GM23248 (cell line): ENCODE data around the gene KLHDC4. TPM values are rescaled to one million over a fixed set of nuclear protein-coding genes. Genes with fewer than 3 reads are reported as not detected.
"Not testable (repeated sequence)": the region's sequence is repeated elsewhere in the genome, so short reads cannot be mapped to it uniquely, and the experiment has no call there.

Source experiments
- DNase-seq: peaks from one replicate; pipeline ENCODE4 v3.0.0-alpha.2; 2015
- H2AFZ ChIP-seq: fragments of 200-600 bp; sonication (generic); 2 replicates; pipeline ENCODE4 v1.6.1; 2016; ENCODE audit warnings: antibody characterized with exemption
- H3F3A ChIP-seq: fragments of 200-600 bp; sonication (generic); 2 replicates; pipeline ENCODE4 v1.6.1; 2016; ENCODE audit warnings: mild to moderate bottlenecking, antibody characterized with exemption, mixed run types; ENCODE audit not compliant: insufficient read depth
- H3K27ac ChIP-seq: fragments of 200-600 bp; sonication (generic); 2 replicates; pipeline ENCODE4 v1.5.1; 2016; ENCODE audit warnings: mild to moderate bottlenecking
- H3K27me3 ChIP-seq: fragments of 200-600 bp; sonication (generic); replicated peaks from 2 replicates; pipeline ENCODE4 v1.6.1; 2016; ENCODE audit warnings: mild to moderate bottlenecking; ENCODE audit not compliant: insufficient read depth
- H3K36me3 ChIP-seq: fragments of 200-600 bp; sonication (generic); 2 replicates; pipeline ENCODE4 v1.6.1; 2016; ENCODE audit warnings: low read depth, mild to moderate bottlenecking
- H3K4me1 ChIP-seq: fragments of 200-600 bp; sonication (generic); 2 replicates; pipeline ENCODE4 v1.6.1; 2016; ENCODE audit warnings: mild to moderate bottlenecking; ENCODE audit not compliant: insufficient read depth
- H3K4me2 ChIP-seq: fragments of 200-600 bp; sonication (generic); one replicate; pipeline ENCODE4 v1.6.1; 2016; ENCODE audit warnings: mild to moderate bottlenecking; ENCODE audit not compliant: unreplicated experiment
- H3K4me3 ChIP-seq: fragments of 200-600 bp; sonication (generic); 2 replicates; pipeline ENCODE4 v1.5.1; 2016; ENCODE audit warnings: mild to moderate bottlenecking
- H3K79me2 ChIP-seq: fragments of 200-600 bp; sonication (generic); 2 replicates; pipeline ENCODE4 v1.6.1; 2016; ENCODE audit warnings: mild to moderate bottlenecking; ENCODE audit not compliant: insufficient read depth
- H3K9ac ChIP-seq: fragments of 200-600 bp; sonication (generic); 2 replicates; pipeline ENCODE4 v1.6.1; 2016; ENCODE audit warnings: mild to moderate bottlenecking
- H3K9me2 ChIP-seq: fragments of 200-600 bp; sonication (generic); 2 replicates; pipeline ENCODE4 v1.6.1; 2016; ENCODE audit warnings: mixed run types, mild to moderate bottlenecking, moderate library complexity; ENCODE audit not compliant: insufficient read depth
- H3K9me3 ChIP-seq: fragments of 200-600 bp; sonication (generic); one replicate; pipeline ENCODE4 v1.6.1; 2017; ENCODE audit warnings: low read depth
- H4K20me1 ChIP-seq: fragments of 200-600 bp; sonication (generic); 2 replicates; pipeline ENCODE4 v1.6.0; 2016; ENCODE audit not compliant: insufficient read depth
- EZH2 ChIP-seq: fragments of 200-600 bp; sonication (generic); IDR thresholded peaks from 2 replicates; pipeline ENCODE4 v1.6.1; 2018; ENCODE audit warnings: antibody characterized with exemption, mild to moderate bottlenecking; ENCODE audit not compliant: insufficient read depth, poor library complexity, severe bottlenecking
- EZH2phosphoT487 ChIP-seq: fragments of 200-600 bp; sonication (generic); IDR thresholded peaks from 2 replicates; pipeline ENCODE4 v1.6.1; 2018; ENCODE audit warnings: antibody characterized with exemption, moderate library complexity, mild to moderate bottlenecking, low read depth; ENCODE audit not compliant: insufficient read depth
- WGBS, 2 experiments: methylation state at CpG; one replicate each; pipeline ENCODE4 v1.1.6; 2015 to 2017; ENCODE audit warnings: low lambda C conversion rate in 2 of 2, low coverage in 1 of 2; ENCODE audit errors: missing lambda C conversion rate in 2 of 2; 5-methylcytosine and 5-hydroxymethylcytosine counted together
- in situ Hi-C: fragments of 300-500 bp; cut with MboI; formaldehyde crosslinking; loops from 2 replicates; pipeline ENCODE4 v1.15.0; 2020
- polyA plus RNA-seq: library from polyadenylated mRNA; unstranded; fragments of >200 nt; fragmentation: Nextera tagmentation; extraction: Ambion mirVana; gene quantifications from 2 replicates; pipeline ENCODE4 v1.2.1, GENCODE V29; 2016
- total RNA-seq: library from RNA; depleted of rRNA; stranded (reverse); fragments of >200 nt; shearing (Covaris generic); gene quantifications from 2 replicates; pipeline ENCODE4 v1.2.3, GENCODE V29; 2014

KLHDC4 gene
- total and polyA plus RNA-seq, 2 experiments from 2014 or later = 8.8 to 9.4 TPM

DNA sequence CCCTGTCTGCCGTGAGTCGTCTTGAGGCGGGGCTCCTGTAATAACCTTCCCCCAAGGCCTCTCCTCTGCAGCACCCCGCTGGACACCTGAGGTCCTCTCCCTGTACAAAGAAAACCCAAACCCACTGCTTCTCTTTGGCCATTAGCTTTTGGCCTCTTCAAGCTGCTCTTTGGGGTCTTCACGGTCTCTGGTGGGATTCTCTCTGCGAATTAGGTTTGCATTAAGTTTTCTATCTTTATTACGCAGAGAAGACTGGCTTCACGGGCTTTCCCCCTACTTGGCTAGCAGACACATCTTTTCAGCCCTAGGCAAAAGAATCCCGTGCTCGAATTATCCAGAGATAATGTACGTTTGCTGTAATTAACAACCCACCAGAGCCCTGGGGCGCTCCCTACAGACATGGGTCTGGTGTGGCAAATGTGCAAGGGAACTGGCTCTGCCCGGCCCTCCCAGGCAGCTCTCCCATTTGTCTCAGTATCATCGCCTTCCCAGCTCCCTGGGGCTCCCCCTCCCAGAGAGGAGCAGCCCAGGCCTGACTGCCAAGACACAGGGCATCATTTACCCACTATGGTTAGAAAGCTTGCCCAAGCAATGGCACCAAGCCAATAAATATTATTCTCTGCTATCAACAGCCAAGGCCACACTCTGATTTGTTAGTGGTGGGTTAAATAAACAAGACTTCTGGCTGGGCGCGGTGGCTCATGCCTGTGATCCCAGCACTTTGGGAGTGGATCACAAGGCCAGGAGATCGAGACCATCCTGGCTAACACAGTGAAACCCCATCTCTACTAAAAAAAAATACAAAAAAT, 24.7 kb upstream of the KLHDC4 start:
- no peak overlapping the region for H3K9ac ChIP-seq
- H3K27ac ChIP-seq = peak overlapping the region; percentile 69
- no peaks in the 10 kb centered on the region for H3K36me3 ChIP-seq
- 0 out of 2 replicates have a peak, but pooled peaks cover 4% of the 10 kb centered on the region for H3F3A ChIP-seq
- H3K4me3 ChIP-seq = no peak overlapping the region
- DNase-seq = no peak
- 73 to 74% methylated on average over 17 of the region's 17 CpGs for whole genome bisulfite sequencing, 2 experiments
- H3K4me2 ChIP-seq = no peak overlapping the region
- H3K27me3 ChIP-seq = no peaks in the 10 kb centered on the region
- H3K79me2 ChIP-seq = no peaks in the 10 kb centered on the region
- no peak overlapping the region for H2AFZ ChIP-seq
- in situ Hi-C loops = no loop called here
- H3K4me1 ChIP-seq = peaks cover 11% of the 10 kb centered on the region; the same call in 1 of the 2 replicates
- no peaks in the 10 kb centered on the region for H3K9me3 ChIP-seq
- H3K9me2 ChIP-seq = no peaks in the 10 kb centered on the region
- H4K20me1 ChIP-seq = no peaks in the 10 kb centered on the region
- TF ChIP-seq EZH2 = no peak
- TF ChIP-seq EZH2phosphoT487 = no peak

DNA sequence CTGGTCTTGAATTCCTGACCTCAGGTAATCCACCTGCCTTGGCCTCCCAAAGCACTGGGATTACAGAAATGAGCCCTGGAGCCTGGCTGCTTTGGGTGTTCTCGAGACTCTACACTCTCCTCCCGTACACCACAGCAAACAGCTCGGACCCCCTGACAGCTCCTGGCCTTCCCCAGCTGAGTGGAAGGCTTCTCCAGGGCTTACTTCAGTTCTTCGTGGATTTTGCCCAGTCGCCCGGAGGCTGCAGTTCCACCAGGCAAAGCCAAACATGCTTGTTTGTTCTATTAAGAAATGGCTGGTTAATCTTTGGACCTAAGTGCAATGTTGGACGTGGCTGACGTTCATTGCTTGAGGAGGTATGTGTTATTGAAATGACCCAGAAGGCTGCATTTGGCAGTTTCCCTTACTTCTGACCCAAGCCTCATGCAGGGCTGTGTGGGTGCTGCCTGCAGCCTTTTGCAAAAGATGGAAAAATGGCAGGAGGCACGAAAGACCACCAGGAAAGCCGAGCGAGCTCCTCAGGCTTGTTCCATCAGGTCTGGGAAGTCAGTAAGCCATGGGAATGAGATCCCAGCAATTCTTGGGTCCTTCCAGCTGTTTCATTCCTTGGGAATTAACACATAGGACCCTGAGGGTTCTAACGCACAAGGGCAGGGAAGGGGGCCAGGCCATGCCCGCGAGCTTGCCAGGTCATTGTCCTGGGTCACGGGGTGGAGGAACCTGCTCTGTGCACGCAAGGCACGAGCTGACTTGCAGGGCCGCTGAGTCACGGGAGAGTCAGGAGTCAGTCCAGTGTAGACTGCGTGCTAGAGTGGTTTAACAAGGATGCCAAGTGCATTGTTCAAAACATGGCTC, 23.9 kb upstream of the KLHDC4 start:
- Histone ChIP-seq H3K4me2 (no peak overlapping the region), H3K4me1 (peaks cover 16% of the 10 kb centered on the region), H3K9ac (peak overlapping the region; percentile 47; the same call in 1 of the 2 replicates), H3K27ac (peak overlapping the region; percentile 69), H3K79me2 (no peaks in the 10 kb centered on the region), H3K27me3 (no peaks in the 10 kb centered on the region), H3F3A (0 out of 2 replicates have a peak, but pooled peaks cover 4% of the 10 kb centered on the region), H3K4me3 (no peak overlapping the region), H2AFZ (no peak overlapping the region), H3K9me2 (no peaks in the 10 kb centered on the region), H4K20me1 (no peaks in the 10 kb centered on the region), H3K36me3 (no peaks in the 10 kb centered on the region), H3K9me3 (no peaks in the 10 kb centered on the region)
- TF ChIP-seq EZH2 (no peak), EZH2phosphoT487 (no peak)
- DNase-seq = peak; percentile 91
- in situ Hi-C loops = no loop called here
- 68 to 69% methylated on average over 19 to 20 of the region's 20 CpGs for WGBS, 2 experiments

DNA sequence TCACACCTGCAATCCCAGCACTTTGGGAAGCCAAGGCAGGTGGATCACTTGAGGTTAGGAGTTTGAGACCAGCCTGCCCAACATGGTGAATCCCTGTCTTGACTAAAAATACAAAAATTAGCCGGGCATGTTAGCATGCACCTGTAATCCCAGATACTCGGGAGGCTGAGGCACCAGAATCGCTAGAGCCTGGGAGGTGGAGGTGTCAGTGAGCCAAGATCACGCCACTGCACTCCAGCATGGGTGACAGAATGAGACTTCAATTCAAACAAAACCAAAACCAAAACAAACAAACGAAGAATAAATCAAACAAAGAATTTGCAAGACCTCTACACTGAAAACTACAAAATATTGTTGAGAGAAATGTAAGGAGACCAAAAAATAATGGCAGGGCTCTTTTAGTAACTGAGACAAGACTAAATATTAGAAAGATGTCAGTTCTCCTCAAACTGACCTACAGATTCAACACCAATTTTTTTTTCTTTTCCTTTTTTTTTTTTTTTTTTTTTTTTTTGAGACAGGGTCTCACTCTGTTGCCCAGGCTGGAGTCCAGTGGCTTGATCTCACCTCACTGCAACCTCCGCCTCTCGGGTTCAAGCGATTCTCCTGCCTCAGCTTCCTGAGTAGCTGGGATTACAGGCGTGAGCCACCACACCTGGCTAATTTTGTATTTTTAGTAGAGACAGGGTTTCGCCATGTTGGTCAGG, 23.1 kb upstream of the KLHDC4 start:
- H3K36me3 ChIP-seq, H3K9me2 ChIP-seq, H3F3A ChIP-seq, H3K4me2 ChIP-seq, H3K9ac ChIP-seq, H3K27me3 ChIP-seq, H3K79me2 ChIP-seq, H3K9me3 ChIP-seq, in situ Hi-C loops, H3K4me3 ChIP-seq, DNase-seq, H3K27ac ChIP-seq, H2AFZ ChIP-seq, H4K20me1 ChIP-seq: not testable (repeated sequence)
- 84 to 94% methylated on average over 10 of the region's 10 CpGs for WGBS, 2 experiments
- peaks cover 17% of the 10 kb centered on the region for H3K4me1 ChIP-seq

DNA sequence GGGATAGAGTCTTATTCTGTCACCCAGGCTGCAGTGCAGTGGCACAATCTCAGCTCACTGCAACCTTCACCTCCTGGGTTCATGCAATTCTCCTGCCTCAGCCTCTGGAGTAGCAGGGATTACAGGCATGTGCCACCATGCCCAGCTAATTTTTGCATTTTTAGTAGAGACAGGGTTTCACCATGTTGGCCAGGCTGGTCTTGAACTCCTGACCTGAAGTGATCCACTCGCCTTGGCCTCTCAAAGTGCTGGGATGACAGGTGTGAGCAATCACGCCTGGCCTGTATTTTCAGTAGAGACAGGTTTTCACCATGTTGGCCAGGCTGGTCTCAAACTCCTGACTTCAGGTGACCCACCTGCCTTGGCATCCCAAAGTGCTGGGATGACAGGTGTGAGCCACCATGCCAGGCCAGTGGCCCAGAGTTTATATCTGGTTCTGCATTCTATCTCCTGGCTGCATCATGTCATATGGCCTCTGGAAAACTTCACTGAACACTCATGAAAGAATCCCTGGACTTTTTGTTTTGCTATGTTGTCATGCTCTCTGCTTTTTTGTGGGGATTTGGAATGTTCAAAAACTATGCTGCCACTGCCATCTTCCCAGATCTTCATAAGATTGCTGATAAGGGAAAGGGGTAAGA, 21.8 kb upstream of the KLHDC4 start:
- H3K4me2 ChIP-seq, H3F3A ChIP-seq, H3K4me3 ChIP-seq, H3K9me2 ChIP-seq, H3K79me2 ChIP-seq, H3K36me3 ChIP-seq, H4K20me1 ChIP-seq, H2AFZ ChIP-seq, H3K9me3 ChIP-seq, in situ Hi-C loops, H3K9ac ChIP-seq, H3K27ac ChIP-seq, H3K27me3 ChIP-seq: not testable (repeated sequence)
- WGBS, 2 experiments = 62 to 80% methylated on average over 2 of the region's 2 CpGs
- peak; percentile 16 for DNase-seq
- H3K4me1 ChIP-seq = peaks cover 17% of the 10 kb centered on the region
